Left ventricle myocardium inferior (tissue), 1 donor: Measurements from ENCODE around the gene LAMB3. TPM values are rescaled to one million over a fixed set of nuclear protein-coding genes. Genes with fewer than 3 reads are reported as not detected.

Experiments used
- microRNA-seq: library from miRNA; unstranded; fragments of <30 nt; microRNA quantifications from one replicate; pipeline ENCODE4 v1.2.0, GENCODE V29; 2020
- total RNA-seq: library from RNA; stranded (reverse); fragmentation: NEBNext Ultra II Directional; extraction: Animal tissue kit (Norgen Biotek cat#: 25700); gene quantifications from one replicate; pipeline ENCODE4 v1.2.1, GENCODE V29; 2021
- donor health status: DM: no; HTN: yes; CAD: no; lungs with severe emphysema.

The LAMB3 gene
- total RNA-seq, 1 donor from 2014 or later, result 6.5 TPM

Small RNA genes within 50 kb of the gene (microRNA-seq; reads per million reads assigned to microRNA genes)
- not detected for gene MIR4260

Other genes with a start within 250 kb of the LAMB3 start
- gene CAMK1G, start 68.7 kb downstream of the LAMB3 start, total RNA-seq, result not detected
- gene G0S2, start 23.0 kb upstream of the LAMB3 start, total RNA-seq, result 307 TPM
- 4.1 TPM for gene HSD11B1, start 52.4 kb upstream of the LAMB3 start, total RNA-seq
- gene TRAF3IP3, start 103.6 kb upstream of the LAMB3 start, total RNA-seq, result 1.2 TPM
- gene C1orf74, start 132.1 kb upstream of the LAMB3 start, total RNA-seq, result 1.9 TPM
- gene IRF6, start 153.7 kb upstream of the LAMB3 start, total RNA-seq, result 43.3 TPM
- 2.4 TPM for gene UTP25, start 175.5 kb upstream of the LAMB3 start, total RNA-seq